Smooth muscle cell of the brain vasculature (primary cell): ENCODE data around the gene C3orf70.

Experiments
- DNase-seq: peaks from one replicate; pipeline ENCODE4 v3.0.0-alpha.2; 2012; ENCODE audit warnings: low read depth, low spot score

Gene C3orf70

GRCh38 chr3:185087419-185087818 lies 65.4 kb downstream of the C3orf70 start:
- DNase-seq, result no peak

GRCh38 chr3:185084901-185085300 lies 68.0 kb downstream of the C3orf70 start:
- no peak for DNase-seq

- DNase-seq, result no peak
These were observed 68.5 kb downstream of the C3orf70 start for GRCh38 chr3:185084402-185084801.

GRCh38 chr3:185082829-185083228 lies 70.0 kb downstream of the C3orf70 start:
- DNase-seq, result no peak

GRCh38 chr3:185082149-185082548 lies 70.7 kb downstream of the C3orf70 start:
- no peak for DNase-seq

GRCh38 chr3:185081521-185081920 lies 71.3 kb downstream of the C3orf70 start:
- no peak for DNase-seq

GRCh38 chr3:185079625-185080024 lies 73.2 kb downstream of the C3orf70 start:
- DNase-seq, result no peak

- DNase-seq, result no peak
These were observed 76.6 kb downstream of the C3orf70 start for GRCh38 chr3:185076219-185076618.

GRCh38 chr3:185075547-185075946 lies 77.3 kb downstream of the C3orf70 start:
- DNase-seq, result no peak

GRCh38 chr3:185071287-185071800 lies 81.5 kb downstream of the C3orf70 start:
- DNase-seq, result no peak

GRCh38 chr3:185070491-185071286 lies 82.2 kb downstream of the C3orf70 start:
- no peak for DNase-seq

- no peak for DNase-seq
These were observed 83.5 kb downstream of the C3orf70 start for GRCh38 chr3:185069037-185070030.

- no peak for DNase-seq
These were observed 85.7 kb downstream of the C3orf70 start for GRCh38 chr3:185067173-185067572.

GRCh38 chr3:185066251-185066650 lies 86.6 kb downstream of the C3orf70 start:
- DNase-seq, result no peak

GRCh38 chr3:185065059-185065458 lies 87.8 kb downstream of the C3orf70 start:
- DNase-seq, result no peak

- no peak for DNase-seq
These were observed 89.4 kb downstream of the C3orf70 start for GRCh38 chr3:185063431-185063830.

GRCh38 chr3:185062191-185062590 lies 90.7 kb downstream of the C3orf70 start:
- DNase-seq, result no peak

- no peak for DNase-seq
These were observed 92.2 kb downstream of the C3orf70 start for GRCh38 chr3:185060655-185061054.

GRCh38 chr3:185059766-185060165 lies 93.1 kb downstream of the C3orf70 start:
- no peak for DNase-seq

GRCh38 chr3:185058796-185059195 lies 94.1 kb downstream of the C3orf70 start:
- DNase-seq, result no peak

- no peak for DNase-seq
These were observed 95.0 kb downstream of the C3orf70 start for GRCh38 chr3:185057829-185058228.

- DNase-seq, result no peak
These were observed 96.0 kb downstream of the C3orf70 start for GRCh38 chr3:185056908-185057307.
